Sigmoid colon (tissue), 7 donors: ENCODE results near the gene FBXO21. TPM values are rescaled to one million over a fixed set of nuclear protein-coding genes. Genes with fewer than 3 reads are reported as not detected.

Experiments used
- DNase-seq: peaks from one replicate; pipeline ENCODE4 v3.0.0-alpha.2; 2019
- H3K27ac ChIP-seq, 4 donors: fragments of 200-600 bp; sonication (generic); one replicate each; pipeline ENCODE4 v1.5.1; 2016 to 2019; ENCODE audit warnings: mild to moderate bottlenecking in 1 of 4
- H3K27me3 ChIP-seq, 3 donors: fragments of 200-600 bp; sonication (generic); one replicate each; pipeline ENCODE4 v1.5.1; 2019; ENCODE audit warnings: mild to moderate bottlenecking in 1 of 3
- H3K36me3 ChIP-seq, 4 donors: fragments of 200-600 bp; sonication (generic); one replicate each; pipeline ENCODE4 v1.5.1; 2016 to 2019
- H3K4me1 ChIP-seq, 4 donors: fragments of 200-600 bp; sonication (generic); one replicate each; pipeline ENCODE4 v1.5.1; 2017 to 2019
- H3K4me3 ChIP-seq, 4 donors: fragments of 200-600 bp; sonication (generic); one replicate each; pipeline ENCODE4 v1.5.1; 2017 to 2019; ENCODE audit warnings: mild to moderate bottlenecking in 2 of 4, moderate library complexity in 1 of 4
- H3K9me3 ChIP-seq, 4 donors: fragments of 200-600 bp in 3 of 4; sonication (generic) in 3 of 4; one replicate each; pipeline versions ENCODE4 v1.5.1 to v1.6.1; 2013 to 2019
- EP300 ChIP-seq, 4 donors: sonication (generic); formaldehyde crosslinking; IDR thresholded peaks; one replicate each; pipeline ENCODE4 v1.6.1; 2017; ENCODE audit warnings: antibody characterized with exemption in 4 of 4
- POLR2A ChIP-seq, 2 donors: fragments of 450-650 bp; IDR thresholded peaks; one replicate each; pipeline ENCODE4 v1.6.1; 2016; ENCODE audit warnings: antibody characterized with exemption in 2 of 2, mild to moderate bottlenecking in 2 of 2, moderate library complexity in 2 of 2
- POLR2AphosphoS5 ChIP-seq, 4 donors: sonication (generic); formaldehyde crosslinking; IDR thresholded peaks; one replicate each; pipeline ENCODE4 v1.6.1; 2017; ENCODE audit warnings: antibody characterized with exemption in 4 of 4
- WGBS, 2 donors: extraction: QIAGEN DNeasy Blood & Tissue Kit; methylation state at CpG; one replicate each; pipeline ENCODE4 v1.1.7; 2013; 5-methylcytosine and 5-hydroxymethylcytosine counted together
- intact Hi-C: fragments of 100-400 bp; cut with DNase I; formaldehyde crosslinking; loops from one replicate; pipeline ENCODE4 v1.15.1; 2023
- polyA plus RNA-seq, 3 donors: library from polyadenylated mRNA; stranded (reverse); fragments of 200-250 nt; gene quantifications; one replicate each; pipeline ENCODE4 v1.2.3, GENCODE V29; 2013
- total RNA-seq, 4 donors: library from RNA; depleted of rRNA; stranded (reverse); fragments of >200 nt; gene quantifications; one replicate each; pipeline ENCODE4 v1.1.0, GENCODE V29; 2016
- TF ChIP-seq, protein P1 (sequence below), 4 experiments: fragments of 450-650 bp in 3 of 4; fragments of 200-600 bp in 1 of 4; IDR thresholded peaks; one replicate each; pipeline ENCODE4 v1.5.1; 2016 to 2019; ENCODE audit warnings: antibody characterized with exemption in 4 of 4, mild to moderate bottlenecking in 3 of 4, moderate library complexity in 2 of 4
- donor health status: healthy with polysubstance abuse.
- donor health status: Bipolar disorder and iron deficiency.
- donor health status: healthy.

The FBXO21 gene
- 100 to 1,000 TPM in 2 of 4 donors, 10 to 100 TPM in 2; 40.7 to 134 (median 97.2) TPM for total RNA-seq
- 10 to 100 TPM in 1 of 3 donors, 1 to 10 TPM in 2; 6.6 to 14.5 (median 7.9) TPM for polyA plus RNA-seq

- H3K27me3 ChIP-seq: no peaks in the 10 kb centered on the region
- 2 to 3% methylated on average over 59 of the region's 59 CpGs for WGBS, 2 donors
- peak within 1 kb of the TSS; percentile 77 to 84 (median 81) for H3K27ac ChIP-seq
- peaks cover 0 to 16% (median 0%) of the 10 kb centered on the region in 4 donors for H3K36me3 ChIP-seq
- peaks cover 0 to 18% (median 16%) of the 10 kb centered on the region in 4 donors for H3K4me1 ChIP-seq
- peak within 1 kb of the TSS; percentile 75 to 92 (median 82) for H3K4me3 ChIP-seq
- intact Hi-C loops: loop anchor here (5.0 kb wide), 1 partner anchor 373 kb away; no protein-coding TSS in a partner anchor
- TF ChIP-seq POLR2A (IDR thresholded peaks at IDR 0.05) (peak in 1 of 2 donors; percentile 35), EP300 (IDR thresholded peaks at IDR 0.05) (no peak), POLR2AphosphoS5 (IDR thresholded peaks at IDR 0.05) (peak; percentile 75 to 92 (median 86))
- DNase-seq: peak; percentile 95
- H3K9me3 ChIP-seq: no peaks in the 10 kb centered on the region
These were observed at the start of gene FBXO21 for GRCh38 chr12:117190210-117190781. Gene FBXO21 (minus strand): TSS chr12:117190470. CDS start chr12:117190456, 14 bp downstream.

DNA sequence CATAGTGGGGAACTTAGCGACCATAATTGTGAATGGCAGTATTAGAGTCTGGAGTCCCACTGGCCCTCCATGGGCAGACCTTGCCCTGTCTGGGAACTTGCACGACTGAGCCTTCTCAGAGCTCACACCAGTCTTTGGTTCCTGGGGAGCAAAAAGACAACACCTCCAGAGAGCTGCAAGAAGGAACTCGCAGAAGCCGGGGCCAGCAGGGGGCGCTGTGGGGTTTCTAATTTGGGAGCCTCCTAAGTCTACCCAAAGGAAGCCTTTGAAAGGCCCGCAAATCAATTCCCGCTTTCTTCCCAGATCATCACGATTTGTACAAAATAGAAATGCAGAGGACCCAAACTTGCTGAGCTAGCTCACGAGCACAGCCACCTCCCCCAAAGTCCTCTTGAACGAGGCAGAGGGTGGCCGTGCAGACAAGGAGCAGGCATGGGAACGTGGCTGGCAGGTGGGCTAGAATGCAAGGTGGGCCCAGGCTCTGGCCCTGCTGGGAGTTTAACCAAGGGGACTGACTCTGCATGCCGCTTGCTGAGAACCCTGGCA lies 46.3 kb upstream of the FBXO21 start:
- Histone ChIP-seq H3K36me3 (no peaks in the 10 kb centered on the region), H3K27me3 (peaks cover 0 to 17% (median 9%) of the 10 kb centered on the region in 3 donors), H3K27ac (no peak overlapping the region), H3K9me3 (no peaks in the 10 kb centered on the region), H3K4me1 (no peaks in the 10 kb centered on the region), H3K4me3 (no peak overlapping the region)
- TF ChIP-seq, protein P1, sequence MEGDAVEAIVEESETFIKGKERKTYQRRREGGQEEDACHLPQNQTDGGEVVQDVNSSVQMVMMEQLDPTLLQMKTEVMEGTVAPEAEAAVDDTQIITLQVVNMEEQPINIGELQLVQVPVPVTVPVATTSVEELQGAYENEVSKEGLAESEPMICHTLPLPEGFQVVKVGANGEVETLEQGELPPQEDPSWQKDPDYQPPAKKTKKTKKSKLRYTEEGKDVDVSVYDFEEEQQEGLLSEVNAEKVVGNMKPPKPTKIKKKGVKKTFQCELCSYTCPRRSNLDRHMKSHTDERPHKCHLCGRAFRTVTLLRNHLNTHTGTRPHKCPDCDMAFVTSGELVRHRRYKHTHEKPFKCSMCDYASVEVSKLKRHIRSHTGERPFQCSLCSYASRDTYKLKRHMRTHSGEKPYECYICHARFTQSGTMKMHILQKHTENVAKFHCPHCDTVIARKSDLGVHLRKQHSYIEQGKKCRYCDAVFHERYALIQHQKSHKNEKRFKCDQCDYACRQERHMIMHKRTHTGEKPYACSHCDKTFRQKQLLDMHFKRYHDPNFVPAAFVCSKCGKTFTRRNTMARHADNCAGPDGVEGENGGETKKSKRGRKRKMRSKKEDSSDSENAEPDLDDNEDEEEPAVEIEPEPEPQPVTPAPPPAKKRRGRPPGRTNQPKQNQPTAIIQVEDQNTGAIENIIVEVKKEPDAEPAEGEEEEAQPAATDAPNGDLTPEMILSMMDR (IDR thresholded peaks at IDR 0.05): peak in 3 of 4 experiments; percentile 15 to 44 (median 31)
- TF ChIP-seq EP300 (IDR thresholded peaks at IDR 0.05): no peak
- TF ChIP-seq POLR2A (IDR thresholded peaks at IDR 0.05): no peak
- no peak for TF ChIP-seq POLR2AphosphoS5 (IDR thresholded peaks at IDR 0.05)
- 13 to 14% methylated on average over 13 of the region's 13 CpGs for WGBS, 2 donors
- intact Hi-C loops: no loop called here
- peak; percentile 75 for DNase-seq

- no peak for DNase-seq
These were observed 45.0 kb upstream of the FBXO21 start for GRCh38 chr12:117235261-117235660.

GRCh38 chr12:117234441-117234840 lies 44.2 kb upstream of the FBXO21 start:
- intact Hi-C loops: no loop called here
- no peaks in the 10 kb centered on the region for H3K4me1 ChIP-seq
- no peak overlapping the region for H3K4me3 ChIP-seq
- TF ChIP-seq, protein P1 (IDR thresholded peaks at IDR 0.05): no peak
- TF ChIP-seq POLR2A (IDR thresholded peaks at IDR 0.05): no peak
- TF ChIP-seq EP300 (IDR thresholded peaks at IDR 0.05): no peak
- TF ChIP-seq POLR2AphosphoS5 (IDR thresholded peaks at IDR 0.05): no peak
- WGBS, 2 donors: 89% methylated on average over 15 of the region's 15 CpGs
- H3K27ac ChIP-seq: no peak overlapping the region
- H3K9me3 ChIP-seq: no peaks in the 10 kb centered on the region
- DNase-seq: no peak
- no peaks in the 10 kb centered on the region for H3K36me3 ChIP-seq
- H3K27me3 ChIP-seq: peaks cover 0 to 23% (median 9%) of the 10 kb centered on the region in 3 donors

More at GRCh38 chr12:117235261-117235660, 45.0 kb upstream of the FBXO21 start:
- no peak overlapping the region for H3K4me3 ChIP-seq
- TF ChIP-seq POLR2AphosphoS5 (IDR thresholded peaks at IDR 0.05): no peak
- TF ChIP-seq, protein P1 (IDR thresholded peaks at IDR 0.05): no peak
- no peak for TF ChIP-seq POLR2A (IDR thresholded peaks at IDR 0.05)
- TF ChIP-seq EP300 (IDR thresholded peaks at IDR 0.05): no peak
- no peak overlapping the region for H3K27ac ChIP-seq
- no peaks in the 10 kb centered on the region for H3K4me1 ChIP-seq
- WGBS, 2 donors: 32 to 47% methylated on average over 2 of the region's 2 CpGs
- H3K27me3 ChIP-seq: peaks cover 0 to 17% (median 9%) of the 10 kb centered on the region in 3 donors
- no peaks in the 10 kb centered on the region for H3K9me3 ChIP-seq
- H3K36me3 ChIP-seq: no peaks in the 10 kb centered on the region
- intact Hi-C loops: no loop called here

DNA sequence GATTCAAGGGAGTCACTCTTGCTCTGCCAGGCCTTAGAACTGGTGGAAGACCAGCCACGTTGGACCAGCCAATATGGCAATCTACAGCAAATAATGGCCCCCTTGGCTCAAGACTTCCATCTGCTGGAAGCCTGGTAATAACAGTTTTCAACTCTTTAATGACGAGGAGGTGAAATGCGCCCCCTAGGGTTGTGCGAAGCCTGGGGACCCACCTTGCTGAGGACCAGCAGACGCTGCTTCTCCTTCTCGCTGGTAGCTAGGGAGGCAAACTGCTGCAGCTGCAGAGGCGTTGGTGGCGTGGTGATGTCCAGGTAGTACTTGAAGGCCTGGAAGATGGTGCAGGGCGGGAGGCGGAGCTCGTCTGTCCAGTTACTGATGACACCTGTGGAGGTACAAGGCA lies 41.5 kb upstream of the FBXO21 start:
- WGBS, 2 donors: 80 to 86% methylated on average over 11 of the region's 11 CpGs
- H3K9me3 ChIP-seq: no peaks in the 10 kb centered on the region
- H3K27ac ChIP-seq: no peak overlapping the region
- no peak overlapping the region for H3K4me3 ChIP-seq
- intact Hi-C loops: no loop called here
- no peaks in the 10 kb centered on the region for H3K36me3 ChIP-seq
- no peak for TF ChIP-seq POLR2A (IDR thresholded peaks at IDR 0.05)
- no peaks in the 10 kb centered on the region for H3K4me1 ChIP-seq
- no peak for DNase-seq
- peaks cover 0 to 27% (median 9%) of the 10 kb centered on the region in 3 donors for H3K27me3 ChIP-seq
